ENCODE results near the gene C2orf74. TPM values are rescaled to one million over a fixed set of nuclear protein-coding genes. Genes with fewer than 3 reads are reported as not detected.
"Not testable (repeated sequence)": the region's sequence is repeated elsewhere in the genome, so short reads cannot be mapped to it uniquely, and the experiment has no call there.

C2orf74 gene
- total RNA-seq, 1 donor from 2014 or later, result 2.6 TPM

DNA sequence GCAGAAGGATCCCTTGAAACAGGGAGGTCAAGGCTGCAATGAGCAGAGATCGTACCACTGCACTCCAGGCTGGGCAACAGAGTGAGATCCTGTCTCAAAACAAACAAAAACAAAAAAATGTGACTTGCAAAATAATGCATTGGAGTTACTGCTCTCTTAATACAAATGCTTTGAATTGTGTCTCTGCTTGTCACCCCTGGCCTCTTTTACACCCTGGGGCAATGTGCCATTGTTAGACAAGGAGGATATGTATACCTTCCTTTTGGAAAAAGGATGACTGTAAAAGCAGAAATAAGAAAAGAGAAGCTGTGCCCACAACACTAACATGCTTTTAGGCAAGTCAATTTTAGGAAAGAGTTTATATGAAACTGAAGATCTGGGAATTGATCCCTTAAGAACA, 20.8 kb upstream of the C2orf74 start:
- no peaks in the 10 kb centered on the region for H3K4me1 ChIP-seq (ENCODE audit: control insufficient read depth in 3 of 3, insufficient read depth in 3 of 3, low read length in 3 of 3)
- no peaks in the 10 kb centered on the region for H3K36me3 ChIP-seq (ENCODE audit: control insufficient read depth in 3 of 3, insufficient read depth in 3 of 3, low read length in 3 of 3)
- H3K9me3 ChIP-seq (ENCODE audit: control insufficient read depth in 3 of 3, low read length in 3 of 3), result no peaks in the 10 kb centered on the region
- no peaks in the 10 kb centered on the region for H3K27me3 ChIP-seq (ENCODE audit: control insufficient read depth in 3 of 3, insufficient read depth in 3 of 3, low read length in 3 of 3)
- no peak overlapping the region for H3K9ac ChIP-seq (ENCODE audit: low read depth in 1 of 3, low read length in 3 of 3)
- H3K4me3 ChIP-seq (ENCODE audit: low read length in 3 of 3), result no peak overlapping the region
- no peak overlapping the region for H3K27ac ChIP-seq (ENCODE audit: low read depth, low read length)

DNA sequence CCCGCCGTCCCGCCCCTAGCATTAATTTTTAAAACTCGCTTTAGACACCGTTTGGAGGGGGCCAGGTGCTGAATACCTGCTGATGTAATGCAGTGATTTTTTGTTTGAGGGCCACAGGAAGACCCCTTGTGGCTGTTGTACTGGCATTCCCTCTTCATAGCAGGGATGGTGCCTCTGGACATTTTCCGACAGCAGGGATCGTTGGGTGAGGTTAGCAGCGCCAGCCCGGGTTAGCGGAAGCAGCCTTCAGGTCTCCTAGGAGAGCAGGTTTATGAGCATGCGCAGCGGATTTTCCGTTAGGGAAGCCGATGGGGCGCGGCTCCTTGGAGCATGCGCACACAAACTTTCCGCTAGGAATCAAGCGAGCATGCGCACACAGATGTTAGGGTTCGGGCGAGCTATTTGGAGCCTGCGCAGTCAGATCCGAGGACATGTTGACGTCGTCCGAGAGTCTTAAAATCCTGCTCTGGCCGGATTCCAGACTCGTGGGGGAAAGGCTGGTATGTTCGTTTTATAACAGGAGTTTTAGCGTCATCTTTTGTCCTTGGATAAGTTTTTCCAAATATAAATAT, 17.2 kb upstream of the C2orf74 start:
- Histone ChIP-seq H3K9ac (ENCODE audit: low read depth in 1 of 3, low read length in 3 of 3) (peak overlapping the region; percentile 73 to 79 (median 77)), H3K36me3 (ENCODE audit: control insufficient read depth in 3 of 3, insufficient read depth in 3 of 3, low read length in 3 of 3) (peaks cover 2 to 12% (median 6%) of the 10 kb centered on the region in 3 donors), H3K4me1 (ENCODE audit: control insufficient read depth in 3 of 3, insufficient read depth in 3 of 3, low read length in 3 of 3) (no peaks in the 10 kb centered on the region), H3K4me3 (ENCODE audit: low read length in 3 of 3) (peak overlapping the region; percentile 79 to 94 (median 91)), H3K27ac (ENCODE audit: low read depth, low read length) (peak overlapping the region; percentile 48), H3K9me3 (ENCODE audit: control insufficient read depth in 3 of 3, low read length in 3 of 3) (no peaks in the 10 kb centered on the region), H3K27me3 (ENCODE audit: control insufficient read depth in 3 of 3, insufficient read depth in 3 of 3, low read length in 3 of 3) (no peaks in the 10 kb centered on the region)

- H3K9ac ChIP-seq (ENCODE audit: low read depth in 1 of 3, low read length in 3 of 3), result no peak overlapping the region
- H3K9me3 ChIP-seq (ENCODE audit: control insufficient read depth in 3 of 3, low read length in 3 of 3), result no peaks in the 10 kb centered on the region
- H3K4me1 ChIP-seq (ENCODE audit: control insufficient read depth in 3 of 3, insufficient read depth in 3 of 3, low read length in 3 of 3), result no peaks in the 10 kb centered on the region
- no peak overlapping the region for H3K4me3 ChIP-seq (ENCODE audit: low read length in 3 of 3)
- H3K27me3 ChIP-seq (ENCODE audit: control insufficient read depth in 3 of 3, insufficient read depth in 3 of 3, low read length in 3 of 3), result no peaks in the 10 kb centered on the region
- no peak overlapping the region for H3K27ac ChIP-seq (ENCODE audit: low read depth, low read length)
- H3K36me3 ChIP-seq (ENCODE audit: control insufficient read depth in 3 of 3, insufficient read depth in 3 of 3, low read length in 3 of 3), result peaks cover 8 to 18% (median 11%) of the 10 kb centered on the region in 3 donors
Measured at GRCh38 chr2:61145990-61146389, 16.0 kb upstream of the C2orf74 start.

- not testable (repeated sequence) for H3K4me1 ChIP-seq (ENCODE audit: control insufficient read depth in 3 of 3, insufficient read depth in 3 of 3, low read length in 3 of 3)
Measured at GRCh38 chr2:61148091-61148490, 13.9 kb upstream of the C2orf74 start.

GRCh38 chr2:61149074-61149473, 12.9 kb upstream of the C2orf74 start:
- no peaks in the 10 kb centered on the region for H3K9me3 ChIP-seq (ENCODE audit: control insufficient read depth in 3 of 3, low read length in 3 of 3)
- no peak overlapping the region for H3K4me3 ChIP-seq (ENCODE audit: low read length in 3 of 3)
- H3K27ac ChIP-seq (ENCODE audit: low read depth, low read length), result no peak overlapping the region
- H3K4me1 ChIP-seq (ENCODE audit: control insufficient read depth in 3 of 3, insufficient read depth in 3 of 3, low read length in 3 of 3), result no peaks in the 10 kb centered on the region
- H3K36me3 ChIP-seq (ENCODE audit: control insufficient read depth in 3 of 3, insufficient read depth in 3 of 3, low read length in 3 of 3), result peaks cover 11 to 23% (median 13%) of the 10 kb centered on the region in 3 donors
- H3K9ac ChIP-seq (ENCODE audit: low read depth in 1 of 3, low read length in 3 of 3), result no peak overlapping the region
- H3K27me3 ChIP-seq (ENCODE audit: control insufficient read depth in 3 of 3, insufficient read depth in 3 of 3, low read length in 3 of 3), result no peaks in the 10 kb centered on the region

More at GRCh38 chr2:61148091-61148490, 13.9 kb upstream of the C2orf74 start:
- not testable (repeated sequence) for H3K27me3 ChIP-seq (ENCODE audit: control insufficient read depth in 3 of 3, insufficient read depth in 3 of 3, low read length in 3 of 3); H3K9ac ChIP-seq (ENCODE audit: low read depth in 1 of 3, low read length in 3 of 3); H3K4me3 ChIP-seq (ENCODE audit: low read length in 3 of 3); H3K9me3 ChIP-seq (ENCODE audit: control insufficient read depth in 3 of 3, low read length in 3 of 3); H3K27ac ChIP-seq (ENCODE audit: low read depth, low read length)
- H3K36me3 ChIP-seq (ENCODE audit: control insufficient read depth in 3 of 3, insufficient read depth in 3 of 3, low read length in 3 of 3), result peaks cover 11 to 23% (median 13%) of the 10 kb centered on the region in 3 donors

GRCh38 chr2:61151436-61151835, 10.6 kb upstream of the C2orf74 start:
- Histone ChIP-seq H3K9me3 (ENCODE audit: control insufficient read depth in 3 of 3, low read length in 3 of 3) (no peaks in the 10 kb centered on the region), H3K4me3 (ENCODE audit: low read length in 3 of 3) (no peak overlapping the region), H3K27ac (ENCODE audit: low read depth, low read length) (no peak overlapping the region), H3K4me1 (ENCODE audit: control insufficient read depth in 3 of 3, insufficient read depth in 3 of 3, low read length in 3 of 3) (no peaks in the 10 kb centered on the region), H3K9ac (ENCODE audit: low read depth in 1 of 3, low read length in 3 of 3) (no peak overlapping the region), H3K27me3 (ENCODE audit: control insufficient read depth in 3 of 3, insufficient read depth in 3 of 3, low read length in 3 of 3) (no peaks in the 10 kb centered on the region), H3K36me3 (ENCODE audit: control insufficient read depth in 3 of 3, insufficient read depth in 3 of 3, low read length in 3 of 3) (peaks cover 11 to 23% (median 13%) of the 10 kb centered on the region in 3 donors)

- no peak overlapping the region for H3K4me3 ChIP-seq (ENCODE audit: low read length in 3 of 3)
- H3K9ac ChIP-seq (ENCODE audit: low read depth in 1 of 3, low read length in 3 of 3), result no peak overlapping the region
- no peaks in the 10 kb centered on the region for H3K9me3 ChIP-seq (ENCODE audit: control insufficient read depth in 3 of 3, low read length in 3 of 3)
- no peaks in the 10 kb centered on the region for H3K27me3 ChIP-seq (ENCODE audit: control insufficient read depth in 3 of 3, insufficient read depth in 3 of 3, low read length in 3 of 3)
- no peaks in the 10 kb centered on the region for H3K4me1 ChIP-seq (ENCODE audit: control insufficient read depth in 3 of 3, insufficient read depth in 3 of 3, low read length in 3 of 3)
- H3K27ac ChIP-seq (ENCODE audit: low read depth, low read length), result no peak overlapping the region
- peaks cover 0 to 15% (median 8%) of the 10 kb centered on the region in 3 donors for H3K36me3 ChIP-seq (ENCODE audit: control insufficient read depth in 3 of 3, insufficient read depth in 3 of 3, low read length in 3 of 3)
Measured at GRCh38 chr2:61157371-61158003, 4.5 kb upstream of the C2orf74 start.

- Histone ChIP-seq H3K9me3 (ENCODE audit: control insufficient read depth in 3 of 3, low read length in 3 of 3) (no peaks in the 10 kb centered on the region), H3K4me1 (ENCODE audit: control insufficient read depth in 3 of 3, insufficient read depth in 3 of 3, low read length in 3 of 3) (no peaks in the 10 kb centered on the region), H3K27ac (ENCODE audit: low read depth, low read length) (no peak overlapping the region), H3K27me3 (ENCODE audit: control insufficient read depth in 3 of 3, insufficient read depth in 3 of 3, low read length in 3 of 3) (no peaks in the 10 kb centered on the region), H3K36me3 (ENCODE audit: control insufficient read depth in 3 of 3, insufficient read depth in 3 of 3, low read length in 3 of 3) (peaks cover 0 to 21% (median 8%) of the 10 kb centered on the region in 3 donors), H3K4me3 (ENCODE audit: low read length in 3 of 3) (no peak overlapping the region), H3K9ac (ENCODE audit: low read depth in 1 of 3, low read length in 3 of 3) (no peak overlapping the region)
Measured at GRCh38 chr2:61158356-61158955, 3.5 kb upstream of the C2orf74 start.

- Histone ChIP-seq H3K4me3 (ENCODE audit: low read length in 3 of 3) (no peak overlapping the region), H3K9ac (ENCODE audit: low read depth in 1 of 3, low read length in 3 of 3) (no peak overlapping the region), H3K4me1 (ENCODE audit: control insufficient read depth in 3 of 3, insufficient read depth in 3 of 3, low read length in 3 of 3) (no peaks in the 10 kb centered on the region), H3K27me3 (ENCODE audit: control insufficient read depth in 3 of 3, insufficient read depth in 3 of 3, low read length in 3 of 3) (no peaks in the 10 kb centered on the region), H3K36me3 (ENCODE audit: control insufficient read depth in 3 of 3, insufficient read depth in 3 of 3, low read length in 3 of 3) (peaks cover 8 to 39% (median 14%) of the 10 kb centered on the region in 3 donors), H3K9me3 (ENCODE audit: control insufficient read depth in 3 of 3, low read length in 3 of 3) (no peaks in the 10 kb centered on the region), H3K27ac (ENCODE audit: low read depth, low read length) (no peak overlapping the region)
Measured at GRCh38 chr2:61162721-61163120, 733 bp downstream of the C2orf74 start.

GRCh38 chr2:61165082-61165481, 3.1 kb downstream of the C2orf74 start:
- H3K36me3 ChIP-seq (ENCODE audit: control insufficient read depth in 3 of 3, insufficient read depth in 3 of 3, low read length in 3 of 3), result peaks cover 3 to 29% (median 14%) of the 10 kb centered on the region in 3 donors
- not testable (repeated sequence) for H3K4me1 ChIP-seq (ENCODE audit: control insufficient read depth in 3 of 3, insufficient read depth in 3 of 3, low read length in 3 of 3); H3K27ac ChIP-seq (ENCODE audit: low read depth, low read length); H3K4me3 ChIP-seq (ENCODE audit: low read length in 3 of 3); H3K27me3 ChIP-seq (ENCODE audit: control insufficient read depth in 3 of 3, insufficient read depth in 3 of 3, low read length in 3 of 3); H3K9me3 ChIP-seq (ENCODE audit: control insufficient read depth in 3 of 3, low read length in 3 of 3); H3K9ac ChIP-seq (ENCODE audit: low read depth in 1 of 3, low read length in 3 of 3)

All from skeletal muscle tissue (tissue), 4 donors.